OCI-LY7 (cell line): ENCODE measurements around the gene PRM2. TPM values are rescaled to one million over a fixed set of nuclear protein-coding genes. Genes with fewer than 3 reads are reported as not detected.

Experiments
- BruUV-seq: library from RNA; stranded (reverse); fragments of 400-500 nt; replicated peaks from 2 replicates; lab custom pipeline; 2021; lab: Mats Ljungman, UMichigan
- CTCF ChIA-PET: fragments of 300-600 bp; sonication (Branson Sonifier 250); formaldehyde crosslinking; loops from one replicate; lab custom pipeline; 2022; ENCODE audit warnings: antibody characterized with exemption; ENCODE audit not compliant: unreplicated experiment; lab: Charles Lee
- POLR2A ChIA-PET: fragments of 300-600 bp; sonication (Branson Sonifier 250); formaldehyde crosslinking; loops from one replicate; lab custom pipeline; 2022; ENCODE audit warnings: antibody characterized with exemption; lab: Charles Lee
- DNase-seq: peaks from one replicate; pipeline ENCODE4 v3.0.0-alpha.2; 2015; ENCODE audit warnings: low spot score
- H2AFZ ChIP-seq: fragments of 200-600 bp; sonication (generic), shearing (Covaris generic); 2 replicates; pipeline ENCODE4 v1.6.1; 2014; ENCODE audit warnings: mild to moderate bottlenecking, antibody characterized with exemption, low read length, moderate library complexity
- H3K27ac ChIP-seq: fragments of 200-600 bp; sonication (generic); 2 replicates; pipeline ENCODE4 v1.5.1; 2014; ENCODE audit warnings: mixed run types, low read depth, mild to moderate bottlenecking, moderate library complexity, low read length, inconsistent platforms; ENCODE audit not compliant: poor library complexity, severe bottlenecking
- H3K36me3 ChIP-seq: fragments of 200-600 bp; sonication (generic); 2 replicates; pipeline ENCODE4 v1.6.1; 2014; ENCODE audit warnings: mild to moderate bottlenecking, antibody characterized with exemption, low read length, moderate library complexity, mixed read lengths; ENCODE audit not compliant: insufficient read depth
- H3K4me1 ChIP-seq: fragments of 200-600 bp; sonication (generic); 2 replicates; pipeline ENCODE4 v1.5.1; 2014; ENCODE audit warnings: mild to moderate bottlenecking, low read length; ENCODE audit not compliant: insufficient read depth, poor library complexity, severe bottlenecking
- H3K4me2 ChIP-seq: fragments of 200-600 bp; sonication (generic); 2 replicates; pipeline ENCODE4 v1.6.1; 2014; ENCODE audit warnings: mild to moderate bottlenecking, low read length
- H3K4me3 ChIP-seq: fragments of 200-600 bp; sonication (generic); 2 replicates; pipeline ENCODE4 v1.5.1; 2014; ENCODE audit warnings: mild to moderate bottlenecking, low read depth, low read length; ENCODE audit not compliant: poor library complexity, severe bottlenecking
- H3K79me2 ChIP-seq: fragments of 200-600 bp; sonication (generic); 2 replicates; pipeline ENCODE4 v1.6.1; 2016; ENCODE audit warnings: low read depth, mild to moderate bottlenecking, low read length, moderate library complexity, mixed read lengths; ENCODE audit not compliant: insufficient read depth
- H3K9me2 ChIP-seq: fragments of 200-600 bp; sonication (generic); 2 replicates; pipeline ENCODE4 v1.6.1; 2016; ENCODE audit warnings: mild to moderate bottlenecking, low read length, mixed read lengths; ENCODE audit not compliant: insufficient read depth
- H3K9me3 ChIP-seq: fragments of 200-600 bp; sonication (generic); 2 replicates; pipeline ENCODE4 v1.6.1; 2014; ENCODE audit warnings: mild to moderate bottlenecking, mixed run types, low read length, mixed read lengths
- H4K20me1 ChIP-seq: fragments of 200-600 bp; sonication (generic); 2 replicates; pipeline ENCODE4 v1.6.1; 2014; ENCODE audit warnings: mild to moderate bottlenecking, antibody characterized with exemption, low read length, moderate library complexity, mixed read lengths; ENCODE audit not compliant: insufficient read depth
- EZH2phosphoT487 ChIP-seq: fragments of 200-600 bp; sonication (generic); IDR thresholded peaks from 2 replicates; pipeline ENCODE4 v1.6.1; 2018; ENCODE audit warnings: low read depth, borderline replicate concordance, mild to moderate bottlenecking, mixed run types, antibody characterized with exemption, low read length, moderate library complexity, mixed read lengths
- intact Hi-C: fragments of 100-400 bp; cut with micrococcal nuclease; formaldehyde crosslinking; loops from one replicate; pipeline ENCODE4 v1.10.0; 2022; ENCODE audit not compliant: unreplicated experiment
- microRNA-seq: library from miRNA; unstranded; fragments of <30 nt; microRNA quantifications from one replicate; pipeline ENCODE4 v1.2.0, GENCODE V29; 2022; ENCODE audit warnings: borderline replicate concordance
- small RNA-seq: library from RNA; depleted of rRNA; stranded (forward); fragments of <200 nt; gene quantifications from one replicate; pipeline ENCODE3, GENCODE V24; 2014
- total RNA-seq, 2 experiments: library from RNA; depleted of rRNA in 1 of 2; stranded (reverse); fragments of >200 nt in 1 of 2; shearing (Covaris generic) in 1 of 2; gene quantifications; 2 replicates each; pipeline ENCODE4 v1.2.3, GENCODE V29; 2014 to 2022
- TF ChIP-seq, protein P1 (sequence below): fragments of 200-600 bp; sonication (generic); conservative IDR thresholded peaks from 2 replicates; pipeline ENCODE4 v1.5.1; 2014; ENCODE audit warnings: mild to moderate bottlenecking, antibody characterized with exemption, low read length, moderate library complexity, mixed read lengths

Gene PRM2
- total RNA-seq, 2 experiments from 2014 or later: not detected

DNA sequence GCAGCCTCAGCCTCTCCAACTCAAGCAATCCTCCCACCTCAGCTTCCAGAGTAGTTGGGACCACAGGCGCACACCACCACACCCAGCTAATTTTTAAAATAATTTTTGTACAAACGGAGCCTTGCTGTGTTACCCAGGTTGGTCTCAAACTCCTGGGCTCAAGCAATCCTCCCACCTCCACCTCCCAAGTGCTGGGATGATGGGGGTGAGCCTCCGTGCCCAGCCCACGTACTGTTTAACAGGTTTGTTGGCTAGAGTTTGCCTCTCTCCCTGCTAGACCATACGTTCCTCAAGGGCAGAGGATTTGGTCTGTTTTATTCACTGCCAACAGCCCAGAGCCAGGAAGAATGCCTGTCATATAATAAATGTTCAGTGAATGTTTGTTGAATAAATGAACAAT, 46.8 kb downstream of the PRM2 start:
- intact Hi-C loops: no loop called here
- CTCF ChIA-PET: no interaction called here
- H2AFZ ChIP-seq: no peak overlapping the region

DNA sequence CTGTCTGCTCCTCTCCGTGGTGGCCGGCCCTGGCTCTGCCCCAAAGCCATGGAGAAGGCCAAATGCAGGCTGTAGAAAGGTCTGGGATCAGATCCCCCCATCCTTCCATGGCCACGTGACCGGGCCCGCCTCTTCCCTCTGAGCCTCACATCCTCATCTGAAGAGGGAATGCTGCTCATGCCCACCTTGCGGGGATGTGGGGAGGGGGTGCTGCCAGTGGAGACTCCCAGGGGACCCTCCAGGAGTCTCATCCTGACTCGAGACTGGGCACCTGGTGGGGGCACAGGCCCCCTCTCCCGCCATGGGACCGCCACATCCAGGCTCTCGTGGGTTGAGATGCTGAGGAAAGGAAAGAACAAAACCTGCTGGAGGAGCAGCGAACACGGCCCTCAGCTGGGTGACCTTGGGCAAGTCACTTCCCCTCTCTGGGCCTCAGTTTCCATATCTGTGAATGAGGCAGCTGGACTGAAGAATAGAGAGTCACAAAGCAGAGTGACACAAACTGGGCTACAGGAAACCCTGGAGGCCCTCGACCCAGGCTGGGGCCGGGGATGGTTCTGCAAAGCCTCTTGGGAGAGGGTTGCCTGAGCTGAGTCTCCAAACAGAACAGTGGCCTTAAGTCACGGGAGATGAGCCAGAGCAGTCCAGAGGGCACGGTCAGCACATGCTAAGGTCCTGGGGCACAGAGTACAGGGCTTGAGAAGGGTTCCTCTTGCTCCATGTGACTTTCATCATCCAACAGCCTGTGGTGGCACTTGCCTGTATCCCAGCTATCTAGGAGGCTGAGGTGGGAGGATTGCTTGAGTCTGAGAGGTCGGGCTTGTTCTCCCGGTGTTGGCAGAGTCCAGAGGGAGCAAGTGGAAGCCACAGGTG, 50.4 kb downstream of the PRM2 start:
- no peaks in the 10 kb centered on the region for H3K9me3 ChIP-seq
- no peaks in the 10 kb centered on the region for H3K79me2 ChIP-seq
- peak overlapping the region; percentile 91 for H2AFZ ChIP-seq
- DNase-seq: no peak
- H3K36me3 ChIP-seq: no peaks in the 10 kb centered on the region
- H3K9me2 ChIP-seq: no peaks in the 10 kb centered on the region
- no TSS peak for BruUV-seq
- H3K4me1 ChIP-seq: peaks cover 27% of the 10 kb centered on the region
- CTCF ChIA-PET: interaction anchor here (1.2 to 2.4 kb wide), 2 partner anchors 7 to 30 kb away, joined by 5 to 11 read pairs; partner anchors contain the start of gene SOCS1
- peak overlapping the region; percentile 46 for H3K27ac ChIP-seq
- H4K20me1 ChIP-seq: no peaks in the 10 kb centered on the region
- TF ChIP-seq, protein P1, sequence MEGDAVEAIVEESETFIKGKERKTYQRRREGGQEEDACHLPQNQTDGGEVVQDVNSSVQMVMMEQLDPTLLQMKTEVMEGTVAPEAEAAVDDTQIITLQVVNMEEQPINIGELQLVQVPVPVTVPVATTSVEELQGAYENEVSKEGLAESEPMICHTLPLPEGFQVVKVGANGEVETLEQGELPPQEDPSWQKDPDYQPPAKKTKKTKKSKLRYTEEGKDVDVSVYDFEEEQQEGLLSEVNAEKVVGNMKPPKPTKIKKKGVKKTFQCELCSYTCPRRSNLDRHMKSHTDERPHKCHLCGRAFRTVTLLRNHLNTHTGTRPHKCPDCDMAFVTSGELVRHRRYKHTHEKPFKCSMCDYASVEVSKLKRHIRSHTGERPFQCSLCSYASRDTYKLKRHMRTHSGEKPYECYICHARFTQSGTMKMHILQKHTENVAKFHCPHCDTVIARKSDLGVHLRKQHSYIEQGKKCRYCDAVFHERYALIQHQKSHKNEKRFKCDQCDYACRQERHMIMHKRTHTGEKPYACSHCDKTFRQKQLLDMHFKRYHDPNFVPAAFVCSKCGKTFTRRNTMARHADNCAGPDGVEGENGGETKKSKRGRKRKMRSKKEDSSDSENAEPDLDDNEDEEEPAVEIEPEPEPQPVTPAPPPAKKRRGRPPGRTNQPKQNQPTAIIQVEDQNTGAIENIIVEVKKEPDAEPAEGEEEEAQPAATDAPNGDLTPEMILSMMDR: no peak
- TF ChIP-seq EZH2phosphoT487: no peak
- intact Hi-C loops: loop anchor here (2.0 kb wide), 1 partner anchor 71 kb away; no protein-coding TSS in a partner anchor
- H3K4me2 ChIP-seq: peak overlapping the region; percentile 84
- peak overlapping the region; percentile 45 for H3K4me3 ChIP-seq
- POLR2A ChIA-PET: interaction anchor here (0.6 to 1.7 kb wide), 4 partner anchors 30 to 198 kb away, joined by 3 to 8 read pairs (median 5); partner anchors contain the start of gene SOCS1

More for the DNA sequence above, 46.8 kb downstream of the PRM2 start:
- no peak for TF ChIP-seq EZH2phosphoT487
- TF ChIP-seq, protein P1: no peak
- Histone ChIP-seq H3K36me3 (no peaks in the 10 kb centered on the region), H3K9me2 (no peaks in the 10 kb centered on the region), H3K4me2 (no peak overlapping the region), H3K4me1 (peaks cover 37% of the 10 kb centered on the region), H3K4me3 (no peak overlapping the region), H3K9me3 (no peaks in the 10 kb centered on the region), H3K79me2 (no peaks in the 10 kb centered on the region), H3K27ac (no peak overlapping the region), H4K20me1 (no peaks in the 10 kb centered on the region)
- POLR2A ChIA-PET: no interaction called here
- no peak for DNase-seq
- BruUV-seq: no TSS peak

Small RNA genes lying within 50 kb of the gene (microRNA-seq; reads per million reads assigned to microRNA genes)
- not detected for gene MIR548H2

Small RNA genes lying within 50 kb of the gene (small RNA-seq; reads per million reads assigned to genes)
- not detected for gene MIR548H2
- not detected for gene RF00019
- gene RF00554: not detected

Other genes starting within 250 kb of the PRM2 start
- gene SOCS1, start 20.3 kb downstream of the PRM2 start, total RNA-seq (2014; rRNA removed; shearing (Covaris generic)): 45.8 and 47.1 TPM in 2 replicates
- 23.4 and 28.7 TPM in 2 replicates for gene SOCS1, start 20.3 kb downstream of the PRM2 start, total RNA-seq (2022)
- not detected in 2 replicates for gene TNP2, start 7.2 kb downstream of the PRM2 start, total RNA-seq (2014; rRNA removed; shearing (Covaris generic))
- not detected in 2 replicates for gene TNP2, start 7.2 kb downstream of the PRM2 start, total RNA-seq (2022)
- not detected in 2 replicates for gene PRM3, start 2.9 kb downstream of the PRM2 start, total RNA-seq (2014; rRNA removed; shearing (Covaris generic))
- gene PRM3, start 2.9 kb downstream of the PRM2 start, total RNA-seq (2022): not detected in 2 replicates
- gene PRM1, start 4.8 kb upstream of the PRM2 start, total RNA-seq (2014; rRNA removed; shearing (Covaris generic)): not detected in 2 replicates
- not detected in 2 replicates for gene PRM1, start 4.8 kb upstream of the PRM2 start, total RNA-seq (2022)
- gene RMI2, start 69.0 kb upstream of the PRM2 start, total RNA-seq (2014; rRNA removed; shearing (Covaris generic)): 60.4 and 84.5 TPM in 2 replicates
- gene RMI2, start 69.0 kb upstream of the PRM2 start, total RNA-seq (2022): 126 and 157 TPM in 2 replicates